Activated CD8-positive, alpha-beta memory T cell treated with anti-CD3 and anti-CD28 coated beads, Interleukin-2, amount 50 U/mL, for 1 hour (primary cell): ENCODE data around the gene TACC2.
"Not testable (repeated sequence)": the region's sequence is repeated elsewhere in the genome, so short reads cannot be mapped to it uniquely, and the experiment has no call there.

Experiments
- DNase-seq: peaks from one replicate; pipeline ENCODE4 v3.0.0-alpha.2; 2020; ENCODE audit errors: extremely low read depth

TACC2 gene

DNA sequence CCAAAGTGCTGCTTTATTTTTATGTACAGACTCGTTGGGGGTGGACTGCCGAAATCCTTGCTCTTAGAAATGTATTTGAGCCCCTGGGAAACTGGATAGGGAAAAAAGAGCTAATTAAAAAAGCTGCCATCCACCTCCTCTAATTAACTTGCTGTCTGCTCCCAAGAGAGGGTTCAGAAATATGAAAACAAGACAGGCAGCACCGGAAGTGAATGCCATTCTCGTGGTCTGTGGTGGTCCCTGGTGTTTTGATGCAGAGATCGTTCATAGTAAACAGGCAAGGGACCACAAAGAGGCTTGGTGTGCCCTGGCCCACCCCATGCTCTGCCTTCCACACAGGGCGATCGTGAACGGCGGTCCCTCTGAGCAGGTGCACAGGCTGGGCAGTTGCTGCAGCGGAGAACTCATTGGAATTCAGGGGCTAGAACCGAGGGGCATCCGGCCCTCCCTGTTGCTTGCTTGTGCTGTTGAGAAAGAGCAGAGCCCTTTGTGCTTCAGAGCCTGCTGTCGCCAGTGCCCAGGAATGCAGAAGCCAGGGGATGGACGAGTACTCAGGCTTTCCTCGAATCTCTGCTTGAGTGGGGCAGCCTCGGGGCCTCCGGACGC, 203.1 kb downstream of the TACC2 start:
- DNase-seq, result no peak

DNA sequence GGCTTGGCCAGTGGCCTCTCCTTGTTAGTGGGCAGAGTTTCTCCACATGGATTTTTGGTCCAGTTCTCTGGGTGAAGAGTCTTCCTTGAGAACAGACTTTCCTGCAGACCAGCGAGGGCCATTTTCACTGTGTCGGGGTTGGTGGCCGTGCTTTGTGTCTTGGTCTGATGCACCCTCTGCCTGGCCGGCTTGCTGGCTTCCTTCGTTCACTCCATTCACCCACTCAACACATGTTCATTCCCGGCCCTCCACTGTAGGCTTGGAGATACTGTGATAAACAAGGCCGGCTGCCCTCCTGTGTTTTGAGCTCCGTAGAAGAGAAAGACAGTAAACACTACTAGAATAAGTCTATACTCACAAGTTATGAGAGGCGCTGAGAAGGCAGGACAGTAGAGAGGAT, 205.3 kb downstream of the TACC2 start:
- DNase-seq, result no peak

DNA sequence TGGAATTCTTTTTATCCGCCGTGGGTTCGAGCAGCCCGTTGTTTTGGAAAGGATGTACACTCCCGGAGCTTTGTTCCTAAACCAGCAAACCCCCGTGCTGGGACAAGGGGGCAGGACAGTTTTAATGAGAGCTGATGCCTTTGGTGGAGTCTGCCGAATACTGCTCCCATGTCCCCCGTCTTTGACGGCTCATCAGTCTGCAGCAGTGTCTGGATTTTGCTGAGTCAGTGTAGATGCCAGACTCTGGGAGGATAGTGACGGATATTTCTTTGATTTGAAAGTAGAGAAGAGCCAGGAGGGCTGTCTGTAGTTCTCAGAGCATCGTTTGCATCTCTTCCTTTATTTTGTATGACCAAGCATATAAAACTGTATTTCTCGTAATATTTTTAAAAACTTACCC, 207.3 kb downstream of the TACC2 start:
- no peak for DNase-seq

DNA sequence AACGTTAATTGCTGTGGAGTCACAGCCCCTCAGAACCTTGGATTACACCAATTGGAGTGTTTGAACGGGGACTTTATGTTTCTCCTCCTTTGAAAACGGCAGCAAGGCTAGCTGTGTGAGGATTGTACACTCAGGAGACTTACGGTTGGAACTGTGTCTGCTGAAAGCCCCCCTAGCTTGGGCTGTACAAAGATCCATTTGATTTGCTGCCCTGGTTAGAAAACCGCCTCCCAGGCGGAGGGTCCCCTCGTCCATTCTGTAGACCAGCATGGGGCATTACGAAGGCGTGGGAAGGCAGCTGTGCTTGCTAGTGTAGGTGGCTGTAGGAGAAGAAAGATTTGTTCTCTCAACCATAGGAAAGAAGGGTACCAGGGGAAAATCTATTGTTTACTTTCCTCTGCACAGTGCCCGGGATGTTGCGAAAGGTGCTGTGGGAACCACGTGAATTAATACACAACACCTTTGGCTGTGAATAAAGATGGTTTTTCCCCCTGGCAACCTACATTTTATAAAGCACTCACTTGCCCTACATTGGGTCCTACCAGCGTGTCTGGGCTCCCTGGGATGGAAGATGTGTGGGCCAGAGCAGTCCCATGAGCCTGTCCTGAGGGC, 208.8 kb downstream of the TACC2 start:
- DNase-seq, result no peak

DNA sequence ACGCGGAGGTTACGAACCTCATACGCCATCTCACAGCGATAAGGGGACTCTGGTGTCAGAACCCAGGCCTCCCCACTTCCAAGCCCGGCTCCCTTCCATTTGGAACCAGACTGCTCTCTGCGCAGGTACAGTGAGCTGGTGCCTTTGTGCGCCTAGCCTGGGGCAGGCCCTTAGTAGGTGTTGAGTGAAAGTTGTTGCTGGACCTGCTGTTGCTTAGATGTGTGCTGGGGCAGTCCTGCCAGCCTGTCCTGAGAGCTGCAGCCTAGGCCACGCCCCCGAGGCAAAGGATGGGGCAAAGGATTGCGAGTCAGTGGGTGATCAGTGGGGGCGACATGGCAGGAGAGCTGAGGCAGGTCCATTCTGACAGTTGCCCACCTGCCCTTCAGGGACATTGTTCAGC, 209.7 kb downstream of the TACC2 start:
- DNase-seq, result no peak

DNA sequence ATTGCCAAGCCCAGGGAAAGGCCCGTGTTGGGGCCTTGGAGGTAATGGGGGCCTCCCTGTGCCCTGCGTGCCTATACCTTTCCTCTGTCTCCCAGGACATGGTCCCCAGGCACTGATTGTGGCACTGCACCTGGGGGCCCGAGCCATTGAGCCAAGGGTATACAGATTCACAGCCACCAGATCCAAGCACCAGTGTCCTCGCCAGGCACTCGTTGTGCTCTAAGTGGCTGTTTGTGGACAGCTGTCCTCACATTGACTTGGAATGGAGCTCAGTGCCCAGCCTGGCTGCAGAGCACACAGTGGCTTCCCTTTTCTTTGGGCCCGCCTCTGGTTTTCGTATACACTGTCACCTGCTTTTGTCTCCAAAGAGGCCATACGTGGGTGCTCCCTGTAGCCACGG, 210.1 kb downstream of the TACC2 start:
- no peak for DNase-seq

DNA sequence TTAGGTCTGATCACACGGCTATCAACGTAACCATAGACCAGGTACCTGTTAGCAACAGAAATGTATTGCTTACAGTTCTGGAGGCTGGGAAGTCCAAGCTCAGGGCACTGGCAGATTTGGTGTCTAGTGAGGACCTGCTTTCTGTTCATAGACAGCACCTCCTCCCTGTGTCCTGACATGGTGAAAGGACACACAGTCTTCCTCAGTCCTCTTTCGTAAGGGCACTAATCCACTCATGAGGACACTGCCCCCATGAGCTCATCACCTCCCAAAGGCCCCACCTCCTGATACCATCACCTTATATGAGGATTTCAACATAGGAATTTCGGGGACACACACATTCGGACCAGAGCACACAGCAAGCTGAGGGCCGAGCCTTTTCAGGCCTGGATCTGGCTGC, 210.7 kb downstream of the TACC2 start:
- DNase-seq, result no peak

DNA sequence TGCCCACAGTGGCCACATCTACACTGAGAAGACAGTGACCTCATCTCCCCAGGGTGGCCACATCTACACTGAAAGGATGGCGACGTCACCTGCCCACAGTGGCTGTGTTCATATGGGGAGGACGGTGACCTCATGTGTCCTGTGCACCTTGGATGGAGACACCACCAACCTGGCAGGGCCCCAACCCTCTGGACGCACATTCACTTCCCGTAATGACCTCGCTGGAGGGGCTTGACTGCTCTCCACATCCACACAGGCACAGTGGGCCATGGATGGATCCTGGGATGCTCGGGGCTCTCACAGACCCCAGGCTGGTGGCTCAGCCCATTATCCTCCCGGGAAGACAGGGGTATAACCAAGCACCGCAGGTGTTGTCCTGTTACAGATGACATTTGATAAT, 212.4 kb downstream of the TACC2 start:
- DNase-seq, result no peak

DNA sequence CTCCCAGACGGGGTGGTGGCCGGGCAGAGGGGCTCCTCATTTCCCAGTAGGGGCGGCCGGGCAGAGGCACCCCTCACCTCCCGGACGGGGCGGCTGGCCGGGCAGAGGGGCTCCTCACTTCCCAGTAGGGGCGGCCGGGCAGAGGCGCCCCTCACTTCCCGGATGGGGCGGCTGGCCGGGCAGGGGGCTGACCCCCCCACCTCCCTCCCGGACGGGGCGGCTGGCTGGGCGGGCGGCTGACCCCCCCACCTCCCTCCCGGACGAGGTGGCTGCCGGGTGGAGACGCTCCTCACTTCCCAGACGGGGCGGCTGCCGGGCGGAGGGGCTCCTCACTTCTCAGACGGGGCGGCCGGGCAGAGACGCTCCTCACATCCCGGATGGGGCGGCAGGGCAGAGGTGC, 214.2 kb downstream of the TACC2 start:
- DNase-seq, result not testable (repeated sequence)

DNA sequence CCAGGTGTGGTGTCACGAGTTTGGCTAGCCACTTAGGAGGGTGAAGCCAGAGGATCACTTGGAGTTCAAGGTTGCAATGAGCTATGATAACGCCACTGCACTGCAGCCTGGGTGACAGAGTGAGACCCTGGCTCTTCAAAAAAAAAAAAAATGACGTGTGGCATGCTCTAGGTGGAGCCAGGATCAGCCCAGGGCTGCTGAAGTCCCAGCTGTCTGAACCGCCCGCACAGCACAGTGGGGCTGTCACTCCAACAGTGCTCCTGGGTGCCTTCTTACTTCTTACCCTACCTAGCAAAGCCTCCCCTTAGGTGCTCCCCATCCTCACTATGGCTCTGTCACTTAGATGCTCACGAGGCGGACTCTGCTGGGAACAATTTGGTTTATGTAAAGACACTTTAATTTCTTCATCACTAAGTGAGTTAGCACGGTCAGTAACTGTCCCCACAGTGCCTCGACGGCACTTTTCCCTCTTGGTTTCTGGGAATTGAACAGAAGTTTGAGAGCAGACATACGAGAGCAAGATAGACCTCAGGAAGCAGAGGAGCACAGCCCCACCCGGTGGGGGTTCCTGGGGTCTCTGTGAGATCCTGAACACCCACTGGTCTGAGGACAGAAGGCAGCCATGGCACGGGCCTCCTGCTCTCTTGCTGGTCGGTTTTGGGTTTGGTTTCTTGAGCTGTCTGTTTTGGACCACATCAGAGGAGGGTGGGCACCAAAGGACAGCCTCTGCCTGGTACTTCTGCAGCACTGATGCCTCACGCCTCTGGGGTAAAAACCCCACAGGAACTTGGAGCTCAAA, 215.9 kb downstream of the TACC2 start:
- no peak for DNase-seq

DNA sequence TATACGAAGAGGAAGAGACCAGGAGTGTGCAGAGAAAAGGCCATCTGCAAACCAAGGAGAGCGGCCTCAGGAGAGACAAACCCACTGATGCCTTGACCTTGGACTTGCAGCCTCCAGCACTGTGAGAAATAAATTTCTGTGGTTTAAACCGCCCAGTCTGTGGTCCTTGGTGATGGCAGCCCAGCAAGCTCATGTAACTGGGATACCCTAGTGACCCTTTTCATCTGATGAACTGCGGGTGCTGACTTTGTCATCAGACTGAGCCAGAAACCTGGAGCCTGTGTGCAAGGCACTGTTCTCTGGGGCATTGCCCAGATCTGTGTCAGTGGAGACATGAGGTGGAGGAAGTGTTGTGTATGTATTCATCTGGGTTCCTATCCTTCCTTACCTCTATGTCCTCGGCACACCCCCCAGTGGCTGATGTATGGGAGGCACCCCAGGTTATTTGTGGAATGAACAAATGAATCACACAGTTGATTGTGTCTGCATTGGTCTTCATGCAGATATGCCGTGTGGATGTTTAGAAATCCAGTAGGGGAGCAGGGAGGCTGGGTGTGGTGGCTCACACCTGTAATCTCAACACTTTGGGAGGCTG, 217.6 kb downstream of the TACC2 start:
- no peak for DNase-seq

DNA sequence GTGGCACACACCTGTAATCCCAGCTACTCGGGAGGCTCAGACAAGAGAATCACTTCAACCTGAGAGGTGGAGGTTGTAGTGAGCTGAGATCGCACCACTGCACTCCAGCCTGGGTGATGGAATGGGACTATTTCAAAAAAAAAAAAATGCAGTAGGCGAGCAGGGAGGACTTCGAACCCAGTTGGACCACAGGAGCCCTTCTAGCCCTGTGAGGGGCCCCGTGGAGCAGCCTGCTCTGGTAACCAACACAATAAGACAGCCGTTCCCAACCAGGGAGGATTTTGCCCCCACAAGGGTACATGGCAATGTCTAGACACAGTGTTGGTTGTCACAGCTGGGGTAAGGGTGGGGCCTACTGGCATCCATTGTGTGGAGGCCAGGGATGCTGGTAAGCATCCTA, 218.2 kb downstream of the TACC2 start:
- no peak for DNase-seq

DNA sequence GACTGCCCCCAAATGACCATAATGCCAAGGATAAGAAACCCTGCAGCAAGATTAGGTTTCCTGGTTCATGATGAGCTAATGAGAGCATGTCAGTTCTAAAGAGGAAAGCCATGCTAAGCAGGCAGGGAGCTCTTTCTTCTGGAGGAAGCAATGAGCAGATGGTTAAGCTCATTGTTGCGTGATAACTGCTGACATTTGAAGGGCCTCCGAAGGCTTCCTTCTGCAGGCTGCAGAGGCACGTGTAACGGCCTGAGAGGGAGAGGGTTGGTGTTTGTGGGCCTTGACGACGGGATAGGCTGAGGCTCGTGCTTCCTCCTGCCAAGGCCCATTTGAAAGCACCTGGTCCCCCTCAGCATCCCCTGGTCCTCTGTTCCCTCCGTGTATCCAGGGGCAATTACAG, 218.6 kb downstream of the TACC2 start:
- no peak for DNase-seq

DNA sequence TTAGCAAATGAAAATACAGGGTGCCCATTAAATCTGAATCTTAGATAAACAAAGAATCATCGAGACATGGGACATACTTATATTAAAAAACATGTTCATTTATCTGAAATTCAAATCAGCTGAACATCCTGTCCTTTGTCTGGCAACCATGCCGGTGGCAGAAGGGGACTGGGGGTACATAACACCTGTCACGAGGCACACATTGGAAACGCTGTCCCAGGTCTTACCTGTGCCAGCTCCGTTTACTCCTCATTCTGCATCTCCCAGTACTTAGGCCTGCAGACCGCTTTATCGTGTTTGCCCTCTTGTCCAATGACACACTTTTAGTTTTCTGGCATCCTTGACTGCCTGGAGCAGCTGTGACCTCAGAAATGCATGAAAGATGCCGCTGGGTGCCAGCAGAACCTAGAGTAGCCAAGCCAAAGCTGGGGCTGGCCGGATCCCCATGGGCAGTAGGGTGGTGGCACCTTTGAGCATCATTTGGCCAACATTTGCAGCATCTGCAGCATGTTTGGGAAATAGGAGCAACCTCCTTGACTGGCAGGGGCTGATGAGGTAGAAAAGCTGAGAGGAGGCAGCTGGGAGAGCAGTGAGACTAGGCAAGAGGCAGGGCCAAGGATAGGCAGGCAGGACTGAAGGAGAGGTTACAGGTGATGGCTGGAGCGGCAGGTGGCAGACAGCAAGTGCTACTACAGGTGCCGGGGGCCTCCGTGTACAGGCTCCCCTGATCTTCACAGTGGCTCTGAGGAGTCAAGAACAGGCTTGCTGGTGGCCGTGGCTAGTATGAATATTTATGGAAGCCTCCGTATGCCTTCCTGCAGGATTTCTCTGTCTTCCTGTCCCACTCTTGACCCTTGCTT, 219.8 kb downstream of the TACC2 start:
- no peak for DNase-seq

DNA sequence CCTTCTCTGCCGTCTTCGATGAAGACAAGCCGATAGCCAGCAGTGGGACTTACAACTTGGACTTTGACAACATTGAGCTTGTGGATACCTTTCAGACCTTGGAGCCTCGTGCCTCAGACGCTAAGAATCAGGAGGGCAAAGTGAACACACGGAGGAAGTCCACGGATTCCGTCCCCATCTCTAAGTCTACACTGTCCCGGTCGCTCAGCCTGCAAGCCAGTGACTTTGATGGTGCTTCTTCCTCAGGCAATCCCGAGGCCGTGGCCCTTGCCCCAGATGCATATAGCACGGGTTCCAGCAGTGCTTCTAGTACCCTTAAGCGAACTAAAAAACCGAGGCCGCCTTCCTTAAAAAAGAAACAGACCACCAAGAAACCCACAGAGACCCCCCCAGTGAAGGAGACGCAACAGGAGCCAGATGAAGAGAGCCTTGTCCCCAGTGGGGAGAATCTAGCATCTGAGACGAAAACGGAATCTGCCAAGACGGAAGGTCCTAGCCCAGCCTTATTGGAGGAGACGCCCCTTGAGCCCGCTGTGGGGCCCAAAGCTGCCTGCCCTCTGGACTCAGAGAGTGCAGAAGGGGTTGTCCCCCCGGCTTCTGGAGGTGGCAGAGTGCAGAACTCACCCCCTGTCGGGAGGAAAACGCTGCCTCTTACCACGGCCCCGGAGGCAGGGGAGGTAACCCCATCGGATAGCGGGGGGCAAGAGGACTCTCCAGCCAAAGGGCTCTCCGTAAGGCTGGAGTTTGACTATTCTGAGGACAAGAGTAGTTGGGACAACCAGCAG, 221.7 kb downstream of the TACC2 start:
- no peak for DNase-seq

DNA sequence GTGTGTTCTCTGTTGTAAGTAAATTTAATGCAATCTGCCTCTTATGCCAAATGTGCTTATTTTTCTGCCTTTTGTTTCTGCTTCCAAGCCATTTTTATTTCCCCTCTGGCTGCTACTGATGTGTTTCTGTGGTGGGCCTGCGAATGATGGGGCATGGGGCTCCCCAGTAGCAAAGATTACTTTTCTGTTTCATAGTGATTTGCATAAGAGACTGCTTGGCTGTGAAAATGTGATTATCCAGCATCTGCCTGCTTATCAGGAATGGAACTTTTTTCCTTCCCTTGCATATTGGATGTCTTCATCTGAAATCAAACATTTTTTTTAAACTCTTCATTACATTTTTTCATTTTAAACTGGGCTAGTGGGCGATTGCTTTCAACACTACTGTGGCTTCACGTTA, 224.4 kb downstream of the TACC2 start:
- no peak for DNase-seq

DNA sequence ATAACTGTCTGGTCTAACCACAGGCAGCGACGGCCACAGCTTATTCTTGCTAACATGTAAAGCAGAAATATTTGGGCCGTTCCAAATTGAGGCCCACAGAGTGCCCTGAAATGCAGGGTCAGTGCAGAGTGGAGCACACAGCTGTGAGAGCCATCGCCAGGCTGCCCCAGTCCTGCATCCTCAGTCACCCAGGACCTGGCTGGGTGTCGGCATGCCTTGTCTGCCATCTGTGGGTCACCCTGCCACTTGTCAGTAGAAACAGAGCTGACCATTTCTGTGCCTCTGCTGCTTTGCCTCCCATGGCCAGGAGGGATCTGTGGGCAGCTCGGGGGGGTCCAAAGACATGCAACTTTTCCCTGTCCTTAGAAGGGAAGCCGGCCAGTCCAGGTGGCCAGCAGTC, 224.8 kb downstream of the TACC2 start:
- DNase-seq, result no peak

DNA sequence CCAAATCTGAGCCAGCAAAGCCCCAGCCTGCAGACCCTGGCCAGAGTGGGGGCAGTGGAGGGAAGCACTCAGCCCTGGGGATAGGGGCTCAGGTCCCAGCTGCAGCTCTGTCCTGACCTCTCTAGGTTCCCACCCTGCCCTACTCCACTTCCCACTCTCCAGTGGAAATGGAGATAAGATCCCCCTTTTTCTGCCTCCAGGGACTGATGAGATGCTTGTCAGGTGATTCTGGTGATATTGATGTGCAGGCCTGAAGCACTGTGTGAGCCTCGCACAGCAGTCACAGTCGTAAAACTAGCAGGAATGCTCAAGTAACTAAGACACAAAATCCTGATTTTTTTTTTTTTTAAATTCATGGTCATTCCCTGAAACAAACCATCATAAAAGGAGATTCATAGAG, 227.1 kb downstream of the TACC2 start:
- no peak for DNase-seq

DNA sequence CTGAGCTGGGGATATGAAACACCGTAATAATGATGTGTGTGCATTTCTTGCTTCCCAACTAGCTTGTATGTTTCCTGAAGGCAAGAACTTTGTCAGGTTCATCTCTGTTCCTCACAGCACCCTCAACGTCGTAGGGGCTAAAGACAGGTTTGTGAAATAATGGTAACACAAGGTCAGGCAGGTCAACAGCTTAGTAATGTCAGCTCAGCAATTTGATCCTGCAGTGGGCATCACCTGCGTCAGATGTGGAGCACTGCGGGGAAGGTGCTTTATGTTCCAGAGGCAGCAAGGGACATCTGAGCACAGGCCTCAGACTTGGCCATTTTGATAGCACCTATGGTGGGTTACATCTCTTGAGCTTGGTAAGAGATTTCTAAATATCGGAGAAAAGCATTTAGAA, 230.4 kb downstream of the TACC2 start:
- no peak for DNase-seq

DNA sequence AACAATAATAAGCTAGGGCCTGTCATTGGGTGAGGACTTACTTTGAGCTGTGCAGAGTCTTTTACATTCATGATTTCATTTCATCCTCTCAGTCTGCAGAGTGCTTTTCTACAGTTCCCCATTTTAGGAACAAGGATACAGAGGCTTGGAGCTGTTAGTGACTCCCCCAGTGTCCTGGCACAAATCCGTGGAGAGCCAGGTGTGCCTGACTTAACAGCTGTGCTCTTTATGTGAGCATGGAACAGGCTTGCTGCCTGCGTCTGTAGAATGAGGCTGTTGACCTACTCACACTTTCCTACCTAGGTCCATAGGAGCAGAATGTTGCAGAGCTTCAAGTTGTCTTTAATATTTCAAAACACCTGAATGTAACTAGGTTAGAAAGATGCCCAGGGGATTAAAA, 231.8 kb downstream of the TACC2 start:
- DNase-seq, result no peak

DNA sequence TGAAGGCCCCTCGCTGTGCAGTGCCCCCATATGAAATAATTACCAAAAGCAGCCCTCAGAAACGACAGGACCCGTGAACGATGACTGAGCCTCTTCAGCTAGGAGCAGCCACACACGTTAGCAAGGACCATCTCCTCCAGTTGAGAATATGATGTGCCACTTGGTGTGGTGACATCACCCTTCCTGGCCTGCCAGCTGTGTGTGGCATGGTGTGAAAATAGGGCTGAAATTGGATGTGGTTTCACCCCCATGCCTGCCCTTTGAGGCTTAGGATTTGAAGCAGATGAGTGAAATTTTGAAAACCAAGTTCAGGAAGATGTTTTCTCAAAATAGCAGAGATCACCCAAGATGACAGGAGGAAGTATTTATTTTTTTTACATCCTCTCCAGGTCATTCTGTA, 233.0 kb downstream of the TACC2 start:
- DNase-seq, result no peak
